Measurements from ENCODE around the gene TRIM33. TPM values are rescaled to one million over a fixed set of nuclear protein-coding genes. Genes with fewer than 3 reads are reported as not detected.

The TRIM33 gene
- total RNA-seq, 1 experiment from 2014 or later, result 44.5 TPM

DNA sequence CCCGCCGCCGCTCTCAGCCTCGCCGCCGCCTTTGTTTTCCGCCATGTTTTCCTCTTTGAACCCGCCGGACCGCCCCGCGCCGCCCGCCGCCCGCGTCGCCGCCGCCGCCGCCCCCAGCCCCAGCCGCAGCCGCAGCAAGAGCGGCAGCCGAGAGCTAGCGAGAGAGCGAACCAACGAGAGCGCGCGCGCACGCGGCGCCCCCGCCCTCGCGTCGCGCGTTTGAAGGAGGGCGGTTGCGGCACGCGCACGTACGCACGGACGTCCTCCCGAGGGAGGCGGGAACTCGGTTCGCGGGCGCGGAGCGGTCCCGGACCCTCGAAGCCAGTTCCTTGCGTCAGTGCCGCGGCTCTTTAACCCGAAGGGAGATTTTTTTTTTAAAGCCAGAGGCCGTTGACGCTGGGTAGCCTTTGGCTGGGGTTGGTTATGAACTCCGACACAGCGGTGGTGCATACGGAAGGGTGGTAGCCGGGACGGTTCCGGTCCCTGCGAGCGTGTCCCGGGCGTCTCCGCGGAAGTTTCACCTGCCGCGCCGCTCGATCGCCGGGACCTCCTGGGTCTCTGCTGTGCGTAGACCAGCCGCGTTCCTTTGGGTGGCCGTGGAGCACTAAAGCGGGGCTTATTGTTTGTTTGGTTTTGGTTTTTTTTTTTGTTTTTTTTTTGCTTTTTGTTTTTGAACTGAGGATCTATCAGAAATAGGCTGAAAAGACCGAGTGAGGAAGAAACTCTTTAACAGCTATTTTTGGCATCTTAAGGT lies at the start of gene TRIM33 (continued):
- TF ChIP-seq, protein P1, sequence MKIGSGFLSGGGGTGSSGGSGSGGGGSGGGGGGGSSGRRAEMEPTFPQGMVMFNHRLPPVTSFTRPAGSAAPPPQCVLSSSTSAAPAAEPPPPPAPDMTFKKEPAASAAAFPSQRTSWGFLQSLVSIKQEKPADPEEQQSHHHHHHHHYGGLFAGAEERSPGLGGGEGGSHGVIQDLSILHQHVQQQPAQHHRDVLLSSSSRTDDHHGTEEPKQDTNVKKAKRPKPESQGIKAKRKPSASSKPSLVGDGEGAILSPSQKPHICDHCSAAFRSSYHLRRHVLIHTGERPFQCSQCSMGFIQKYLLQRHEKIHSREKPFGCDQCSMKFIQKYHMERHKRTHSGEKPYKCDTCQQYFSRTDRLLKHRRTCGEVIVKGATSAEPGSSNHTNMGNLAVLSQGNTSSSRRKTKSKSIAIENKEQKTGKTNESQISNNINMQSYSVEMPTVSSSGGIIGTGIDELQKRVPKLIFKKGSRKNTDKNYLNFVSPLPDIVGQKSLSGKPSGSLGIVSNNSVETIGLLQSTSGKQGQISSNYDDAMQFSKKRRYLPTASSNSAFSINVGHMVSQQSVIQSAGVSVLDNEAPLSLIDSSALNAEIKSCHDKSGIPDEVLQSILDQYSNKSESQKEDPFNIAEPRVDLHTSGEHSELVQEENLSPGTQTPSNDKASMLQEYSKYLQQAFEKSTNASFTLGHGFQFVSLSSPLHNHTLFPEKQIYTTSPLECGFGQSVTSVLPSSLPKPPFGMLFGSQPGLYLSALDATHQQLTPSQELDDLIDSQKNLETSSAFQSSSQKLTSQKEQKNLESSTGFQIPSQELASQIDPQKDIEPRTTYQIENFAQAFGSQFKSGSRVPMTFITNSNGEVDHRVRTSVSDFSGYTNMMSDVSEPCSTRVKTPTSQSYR (CRISPR knock-in tag; IDR thresholded peaks at IDR 0.05), result peak; percentile 77; the same call in 1 of the 2 replicates
- peak; percentile 43; the same call in 1 of the 2 replicates for TF ChIP-seq SMAD3 (CRISPR knock-in tag; IDR thresholded peaks at IDR 0.05; ENCODE audit: borderline replicate concordance)
- TF ChIP-seq MYBL2 (CRISPR knock-in tag; IDR thresholded peaks at IDR 0.05), result peak; percentile 68; the same call in 1 of the 2 replicates
- peak; percentile 84 for TF ChIP-seq FOXK1 (CRISPR knock-in tag; IDR thresholded peaks at IDR 0.05)
- TF ChIP-seq SP1 (CRISPR knock-in tag; conservative IDR thresholded peaks at IDR 0.05), result peak; percentile 91
- no peak for TF ChIP-seq RORB (CRISPR knock-in tag; IDR thresholded peaks at IDR 0.05)
- TF ChIP-seq ZNF317 (CRISPR knock-in tag; IDR thresholded peaks at IDR 0.05; ENCODE audit: borderline replicate concordance, low read depth), result no peak
- TF ChIP-seq ESRRA (CRISPR knock-in tag; IDR thresholded peaks at IDR 0.05; ENCODE audit: borderline replicate concordance), result peak; percentile 53; the same call in 1 of the 2 replicates

DNA sequence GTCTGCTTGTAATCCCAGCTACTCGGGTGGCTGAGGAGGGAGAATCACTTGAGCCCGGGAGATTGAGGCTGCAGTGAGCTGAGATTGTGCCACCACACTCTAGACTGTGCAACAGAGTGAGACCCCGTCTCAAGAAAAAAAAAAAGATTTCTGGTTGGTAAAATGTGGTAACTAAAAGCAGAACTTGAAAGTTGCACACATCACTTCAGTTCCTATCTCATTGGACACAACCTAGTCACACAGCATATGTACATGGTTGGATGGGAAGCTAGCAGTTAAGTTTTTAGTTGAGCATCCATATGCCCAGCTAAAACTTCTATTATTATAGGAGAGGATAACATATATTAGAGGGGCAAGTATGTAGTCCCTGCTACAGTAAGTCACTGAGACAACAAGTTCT lies 48.4 kb upstream of the TRIM33 start:
- CTCF ChIA-PET, result interaction anchor here (0.6 to 1.9 kb wide), 3 partner anchors 91 to 881 kb away, joined by 3 to 8 read pairs (median 3); no protein-coding TSS in a partner anchor
- H3K27me3 Mint-ChIP-seq (ENCODE audit: low read depth), result no peaks in the 10 kb centered on the region
- ATAC-seq (no peak), DNase-seq (ENCODE audit: low spot score) (no peak)
- no peak overlapping the region for H3K4me3 Mint-ChIP-seq
- no peak overlapping the region for H3K27ac Mint-ChIP-seq
- H3K4me1 Mint-ChIP-seq, result no peaks in the 10 kb centered on the region
- H3K36me3 Mint-ChIP-seq, result peaks cover 12% of the 10 kb centered on the region; the same call in 1 of the 2 replicates
- H3K9me3 Mint-ChIP-seq, result peaks cover 15% of the 10 kb centered on the region
- POLR2A ChIA-PET, result no interaction called here
- TF ChIP-seq NR2C2 (CRISPR knock-in tag; IDR thresholded peaks at IDR 0.05) (no peak), ZNF317 (CRISPR knock-in tag; IDR thresholded peaks at IDR 0.05; ENCODE audit: borderline replicate concordance, low read depth) (no peak), MXD4 (CRISPR knock-in tag; IDR thresholded peaks at IDR 0.05; ENCODE audit: borderline replicate concordance) (no peak), TEAD1 (CRISPR knock-in tag; IDR thresholded peaks at IDR 0.05) (no peak), ZNF219 (CRISPR knock-in tag; IDR thresholded peaks at IDR 0.05; ENCODE audit: borderline replicate concordance) (no peak), GRHL2 (CRISPR knock-in tag; IDR thresholded peaks at IDR 0.05; ENCODE audit: insufficient replicate concordance, severe bottlenecking) (no peak), FOXP1 (CRISPR knock-in tag; IDR thresholded peaks at IDR 0.05; ENCODE audit: borderline replicate concordance) (no peak), HMGA2 (CRISPR knock-in tag; IDR thresholded peaks at IDR 0.05) (no peak), ELF4 (CRISPR knock-in tag; IDR thresholded peaks at IDR 0.05; ENCODE audit: low read depth) (no peak), ATF6 (CRISPR knock-in tag; IDR thresholded peaks at IDR 0.05) (no peak), ZNF121 (CRISPR knock-in tag; IDR thresholded peaks at IDR 0.05) (no peak), STAT6 (CRISPR knock-in tag; conservative IDR thresholded peaks at IDR 0.05; ENCODE audit: low read depth) (no peak), RELA (CRISPR knock-in tag; IDR thresholded peaks at IDR 0.05; ENCODE audit: borderline replicate concordance) (no peak)
- TF ChIP-seq, protein P2, sequence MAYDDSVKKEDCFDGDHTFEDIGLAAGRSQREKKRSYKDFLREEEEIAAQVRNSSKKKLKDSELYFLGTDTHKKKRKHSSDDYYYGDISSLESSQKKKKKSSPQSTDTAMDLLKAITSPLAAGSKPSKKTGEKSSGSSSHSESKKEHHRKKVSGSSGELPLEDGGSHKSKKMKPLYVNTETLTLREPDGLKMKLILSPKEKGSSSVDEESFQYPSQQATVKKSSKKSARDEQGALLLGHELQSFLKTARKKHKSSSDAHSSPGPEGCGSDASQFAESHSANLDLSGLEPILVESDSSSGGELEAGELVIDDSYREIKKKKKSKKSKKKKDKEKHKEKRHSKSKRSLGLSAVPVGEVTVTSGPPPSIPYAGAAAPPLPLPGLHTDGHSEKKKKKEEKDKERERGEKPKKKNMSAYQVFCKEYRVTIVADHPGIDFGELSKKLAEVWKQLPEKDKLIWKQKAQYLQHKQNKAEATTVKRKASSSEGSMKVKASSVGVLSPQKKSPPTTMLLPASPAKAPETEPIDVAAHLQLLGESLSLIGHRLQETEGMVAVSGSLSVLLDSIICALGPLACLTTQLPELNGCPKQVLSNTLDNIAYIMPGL (CRISPR knock-in tag; IDR thresholded peaks at IDR 0.05), result no peak
- TF ChIP-seq, protein P3, sequence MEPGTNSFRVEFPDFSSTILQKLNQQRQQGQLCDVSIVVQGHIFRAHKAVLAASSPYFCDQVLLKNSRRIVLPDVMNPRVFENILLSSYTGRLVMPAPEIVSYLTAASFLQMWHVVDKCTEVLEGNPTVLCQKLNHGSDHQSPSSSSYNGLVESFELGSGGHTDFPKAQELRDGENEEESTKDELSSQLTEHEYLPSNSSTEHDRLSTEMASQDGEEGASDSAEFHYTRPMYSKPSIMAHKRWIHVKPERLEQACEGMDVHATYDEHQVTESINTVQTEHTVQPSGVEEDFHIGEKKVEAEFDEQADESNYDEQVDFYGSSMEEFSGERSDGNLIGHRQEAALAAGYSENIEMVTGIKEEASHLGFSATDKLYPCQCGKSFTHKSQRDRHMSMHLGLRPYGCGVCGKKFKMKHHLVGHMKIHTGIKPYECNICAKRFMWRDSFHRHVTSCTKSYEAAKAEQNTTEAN (CRISPR knock-in tag; IDR thresholded peaks at IDR 0.05), result no peak
- TF ChIP-seq, protein P4, sequence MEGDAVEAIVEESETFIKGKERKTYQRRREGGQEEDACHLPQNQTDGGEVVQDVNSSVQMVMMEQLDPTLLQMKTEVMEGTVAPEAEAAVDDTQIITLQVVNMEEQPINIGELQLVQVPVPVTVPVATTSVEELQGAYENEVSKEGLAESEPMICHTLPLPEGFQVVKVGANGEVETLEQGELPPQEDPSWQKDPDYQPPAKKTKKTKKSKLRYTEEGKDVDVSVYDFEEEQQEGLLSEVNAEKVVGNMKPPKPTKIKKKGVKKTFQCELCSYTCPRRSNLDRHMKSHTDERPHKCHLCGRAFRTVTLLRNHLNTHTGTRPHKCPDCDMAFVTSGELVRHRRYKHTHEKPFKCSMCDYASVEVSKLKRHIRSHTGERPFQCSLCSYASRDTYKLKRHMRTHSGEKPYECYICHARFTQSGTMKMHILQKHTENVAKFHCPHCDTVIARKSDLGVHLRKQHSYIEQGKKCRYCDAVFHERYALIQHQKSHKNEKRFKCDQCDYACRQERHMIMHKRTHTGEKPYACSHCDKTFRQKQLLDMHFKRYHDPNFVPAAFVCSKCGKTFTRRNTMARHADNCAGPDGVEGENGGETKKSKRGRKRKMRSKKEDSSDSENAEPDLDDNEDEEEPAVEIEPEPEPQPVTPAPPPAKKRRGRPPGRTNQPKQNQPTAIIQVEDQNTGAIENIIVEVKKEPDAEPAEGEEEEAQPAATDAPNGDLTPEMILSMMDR (IDR thresholded peaks at IDR 0.05), result no peak
